Mucosa of rectum (tissue), 2 donors: Measurements from ENCODE around the gene ABCA8.
"Not testable (repeated sequence)": the region's sequence is repeated elsewhere in the genome, so short reads cannot be mapped to it uniquely, and the experiment has no call there.

Experiments used
- H3K27ac ChIP-seq, 2 donors: one replicate each; pipeline ENCODE4 v1.7.0; 2013; ENCODE audit warnings: inconsistent platforms in 2 of 2, low read depth in 2 of 2, low read length in 2 of 2
- H3K27me3 ChIP-seq, 2 donors: one replicate each; pipeline ENCODE4 v1.7.0; 2013; ENCODE audit warnings: low read length in 2 of 2; ENCODE audit not compliant: control insufficient read depth in 2 of 2, insufficient read depth in 2 of 2
- H3K36me3 ChIP-seq, 2 donors: one replicate each; pipeline ENCODE4 v1.7.0; 2013; ENCODE audit warnings: low read length in 2 of 2; ENCODE audit not compliant: control insufficient read depth in 2 of 2, insufficient read depth in 2 of 2
- H3K4me1 ChIP-seq, 2 donors: one replicate each; pipeline ENCODE4 v1.7.0; 2013; ENCODE audit warnings: low read length in 2 of 2, mild to moderate bottlenecking in 1 of 2; ENCODE audit not compliant: control insufficient read depth in 2 of 2, insufficient read depth in 2 of 2
- H3K4me3 ChIP-seq, 2 donors: one replicate each; pipeline ENCODE4 v1.7.0; 2013; ENCODE audit warnings: low read length in 2 of 2
- H3K9ac ChIP-seq, 2 donors: one replicate each; pipeline ENCODE4 v1.7.0; 2013; ENCODE audit warnings: low read length in 2 of 2, low read depth in 1 of 2, mild to moderate bottlenecking in 1 of 2
- H3K9me3 ChIP-seq, 2 donors: one replicate each; pipeline ENCODE4 v1.7.0; 2013; ENCODE audit warnings: low read length in 2 of 2; ENCODE audit not compliant: control insufficient read depth in 2 of 2
- donor health status: healthy.
- donor health status: Normal muscosa, but diverticular disease.

The ABCA8 gene

GRCh38 chr17:68831170-68831569, 124.0 kb downstream of the ABCA8 start:
- Histone ChIP-seq H3K27me3 (no peaks in the 10 kb centered on the region), H3K9ac (no peak overlapping the region), H3K4me3 (no peak overlapping the region), H3K36me3 (no peaks in the 10 kb centered on the region), H3K27ac (no peak overlapping the region), H3K4me1 (no peaks in the 10 kb centered on the region), H3K9me3 (no peaks in the 10 kb centered on the region)

DNA sequence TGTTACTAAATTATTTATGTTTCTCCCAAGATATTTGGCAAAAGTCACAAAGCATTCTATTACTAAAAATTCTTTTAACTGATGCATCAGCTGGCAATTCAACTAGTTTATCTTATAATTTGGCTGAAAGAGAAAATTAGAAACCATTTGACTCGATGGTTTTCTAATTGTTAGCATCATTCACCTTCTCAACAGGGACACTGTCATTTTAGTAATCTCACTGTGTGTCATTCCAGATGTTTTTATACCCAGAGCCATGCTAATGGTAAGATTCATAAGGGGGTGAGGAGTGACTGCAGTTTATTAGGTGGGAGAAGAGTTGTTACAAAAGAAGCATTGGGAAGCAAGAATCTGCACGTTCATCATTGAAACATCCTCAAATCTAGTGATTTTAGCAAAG, 124.9 kb downstream of the ABCA8 start:
- Histone ChIP-seq H3K4me3 (no peak overlapping the region), H3K4me1 (no peaks in the 10 kb centered on the region), H3K27me3 (no peaks in the 10 kb centered on the region), H3K9me3 (no peaks in the 10 kb centered on the region), H3K27ac (no peak overlapping the region), H3K9ac (no peak overlapping the region), H3K36me3 (no peaks in the 10 kb centered on the region)

GRCh38 chr17:68829211-68829610, 126.0 kb downstream of the ABCA8 start:
- no peak overlapping the region for H3K4me3 ChIP-seq
- H3K36me3 ChIP-seq = no peaks in the 10 kb centered on the region
- no peaks in the 10 kb centered on the region for H3K4me1 ChIP-seq
- H3K9me3 ChIP-seq = no peaks in the 10 kb centered on the region
- H3K27ac ChIP-seq = peak overlapping the region in 1 of 2 donors; percentile 23
- H3K9ac ChIP-seq = no peak overlapping the region
- no peaks in the 10 kb centered on the region for H3K27me3 ChIP-seq

DNA sequence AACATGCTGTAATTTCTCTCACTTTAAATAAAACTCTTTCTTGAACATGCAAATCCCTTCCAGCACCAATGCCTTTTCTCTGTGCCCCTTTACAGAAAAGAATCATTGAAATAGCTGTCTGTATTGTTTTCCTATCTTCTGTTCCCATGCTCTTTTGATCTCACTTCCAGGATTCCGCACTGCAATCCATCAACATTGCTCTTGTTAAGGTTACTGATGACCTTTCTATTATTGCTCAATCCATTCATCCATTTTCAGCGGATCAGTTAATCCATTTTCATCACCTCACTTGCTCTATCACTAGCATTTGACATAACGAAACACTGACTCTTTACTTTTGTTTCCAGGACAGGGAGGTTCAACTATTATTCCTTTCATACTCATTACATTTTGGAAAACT, 130.5 kb downstream of the ABCA8 start:
- Histone ChIP-seq H3K9ac (no peak overlapping the region), H3K27ac (no peak overlapping the region), H3K27me3 (no peaks in the 10 kb centered on the region), H3K36me3 (no peaks in the 10 kb centered on the region), H3K4me1 (no peaks in the 10 kb centered on the region), H3K4me3 (no peak overlapping the region), H3K9me3 (no peaks in the 10 kb centered on the region)

DNA sequence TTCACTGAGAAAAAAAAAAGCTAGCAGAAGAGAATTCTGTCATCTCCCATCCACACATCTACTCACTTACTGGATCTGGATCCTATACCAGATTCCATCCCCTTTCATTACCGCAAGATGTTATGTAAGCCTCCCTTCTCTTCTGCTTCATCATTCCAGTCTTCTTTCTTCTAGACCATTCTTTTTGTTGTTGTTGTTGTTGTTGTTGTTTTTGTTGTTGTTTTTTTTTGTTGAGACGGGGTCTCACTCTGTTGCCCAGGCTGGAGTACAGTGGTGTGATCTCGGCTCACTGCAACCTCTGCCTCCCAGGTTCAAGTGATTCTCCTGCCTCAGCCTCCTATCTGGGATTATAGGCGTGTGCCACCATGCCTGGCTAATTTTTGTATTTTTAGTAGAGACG, 131.0 kb downstream of the ABCA8 start:
- not testable (repeated sequence) for H3K9ac ChIP-seq, H3K27ac ChIP-seq, H3K36me3 ChIP-seq, H3K4me3 ChIP-seq, H3K4me1 ChIP-seq, H3K27me3 ChIP-seq, H3K9me3 ChIP-seq

DNA sequence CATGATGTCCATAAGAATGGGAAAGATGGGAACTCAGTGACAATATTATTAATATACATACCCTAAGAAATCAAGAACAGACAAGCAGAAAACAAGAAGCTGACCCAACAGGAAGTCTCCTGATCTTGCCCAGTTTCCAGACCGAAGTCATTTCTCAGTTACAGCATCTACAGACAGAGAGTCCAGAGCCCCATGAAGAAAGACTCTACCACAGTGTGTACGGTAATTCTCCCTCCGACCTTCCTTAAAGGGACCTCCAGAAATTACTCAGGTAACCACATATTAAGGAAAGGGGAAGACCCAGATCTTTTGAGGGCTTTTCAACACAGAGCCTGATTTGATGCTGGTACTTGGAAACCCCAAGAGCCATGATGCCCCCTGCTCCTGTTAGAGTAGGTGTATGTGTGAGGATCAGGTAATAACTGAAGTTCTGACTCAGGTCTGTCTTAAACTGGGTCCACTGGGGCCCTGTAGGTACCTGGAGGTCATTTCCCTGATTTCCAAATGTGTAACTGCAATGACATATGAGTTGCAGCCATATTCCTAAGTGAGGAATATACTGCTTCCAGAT, 132.4 kb downstream of the ABCA8 start:
- no peak overlapping the region for H3K27ac ChIP-seq
- no peak overlapping the region for H3K9ac ChIP-seq
- H3K27me3 ChIP-seq = no peaks in the 10 kb centered on the region
- no peaks in the 10 kb centered on the region for H3K36me3 ChIP-seq
- H3K4me3 ChIP-seq = no peak overlapping the region
- no peaks in the 10 kb centered on the region for H3K4me1 ChIP-seq
- no peaks in the 10 kb centered on the region for H3K9me3 ChIP-seq

- H3K27ac ChIP-seq = no peak overlapping the region
- H3K4me3 ChIP-seq = no peak overlapping the region
- no peaks in the 10 kb centered on the region for H3K36me3 ChIP-seq
- no peaks in the 10 kb centered on the region for H3K27me3 ChIP-seq
- no peaks in the 10 kb centered on the region for H3K4me1 ChIP-seq
- no peaks in the 10 kb centered on the region for H3K9me3 ChIP-seq
- no peak overlapping the region for H3K9ac ChIP-seq
Measured at GRCh38 chr17:68821860-68822696, 133.1 kb downstream of the ABCA8 start.

GRCh38 chr17:68820825-68821481, 134.2 kb downstream of the ABCA8 start:
- no peaks in the 10 kb centered on the region for H3K27me3 ChIP-seq
- no peak overlapping the region for H3K4me3 ChIP-seq
- no peak overlapping the region for H3K9ac ChIP-seq

DNA sequence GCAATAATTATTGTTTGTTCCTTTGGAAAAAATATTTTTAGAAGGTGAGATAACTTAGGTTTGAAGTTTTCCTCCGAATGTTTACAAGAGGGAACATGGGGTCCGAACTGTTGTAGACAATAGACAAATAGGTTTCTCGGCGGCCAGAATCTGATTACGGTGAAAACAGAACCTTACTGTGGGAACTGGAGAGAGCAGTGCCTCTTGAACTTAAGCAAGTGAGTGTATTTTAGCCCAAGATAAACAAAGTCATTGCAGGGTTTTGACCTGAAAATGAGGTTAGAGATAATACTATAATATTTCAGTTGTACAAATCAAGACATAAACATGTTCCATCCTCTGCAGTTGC, 134.7 kb downstream of the ABCA8 start:
- no peak overlapping the region for H3K4me3 ChIP-seq
- no peaks in the 10 kb centered on the region for H3K9me3 ChIP-seq
- H3K36me3 ChIP-seq = no peaks in the 10 kb centered on the region
- no peak overlapping the region for H3K9ac ChIP-seq
- H3K4me1 ChIP-seq = no peaks in the 10 kb centered on the region
- no peaks in the 10 kb centered on the region for H3K27me3 ChIP-seq
- no peak overlapping the region for H3K27ac ChIP-seq

More at GRCh38 chr17:68820825-68821481, 134.2 kb downstream of the ABCA8 start:
- H3K27ac ChIP-seq = no peak overlapping the region
- no peaks in the 10 kb centered on the region for H3K4me1 ChIP-seq
- H3K36me3 ChIP-seq = no peaks in the 10 kb centered on the region
- no peaks in the 10 kb centered on the region for H3K9me3 ChIP-seq

DNA sequence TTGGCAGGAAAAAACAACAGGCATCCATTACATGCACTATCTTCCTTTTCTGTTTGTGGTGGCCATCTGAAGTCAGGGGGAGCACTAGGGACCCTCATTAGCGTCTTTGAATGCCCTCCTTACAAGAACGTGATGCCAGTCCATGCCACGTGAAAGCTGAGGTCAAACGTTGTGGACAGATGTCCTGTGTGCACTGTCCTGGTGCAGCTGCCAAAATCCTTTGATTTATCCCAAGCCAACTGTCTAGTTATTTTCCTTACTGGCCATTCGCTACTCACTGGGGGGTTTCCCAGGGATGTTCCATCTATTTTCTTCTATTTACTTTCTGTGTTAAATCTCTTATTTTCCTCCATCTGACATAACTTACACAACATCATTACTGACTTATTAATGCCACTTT, 135.7 kb downstream of the ABCA8 start:
- H3K27ac ChIP-seq = no peak overlapping the region
- H3K4me3 ChIP-seq = no peak overlapping the region
- H3K4me1 ChIP-seq = no peaks in the 10 kb centered on the region
- H3K9ac ChIP-seq = no peak overlapping the region
- no peaks in the 10 kb centered on the region for H3K27me3 ChIP-seq
- no peaks in the 10 kb centered on the region for H3K9me3 ChIP-seq
- no peaks in the 10 kb centered on the region for H3K36me3 ChIP-seq
